Raji (cell line): Measurements from ENCODE around the gene DBNL.
"Not testable (repeated sequence)": the region's sequence is repeated elsewhere in the genome, so short reads cannot be mapped to it uniquely, and the experiment has no call there.

Experiments used
- POLR2A ChIP-seq: IDR thresholded peaks from 2 replicates; pipeline ENCODE4 v1.6.1; 2011; ENCODE audit warnings: low read depth, low read length, control low read depth; ENCODE audit not compliant: insufficient read depth

The DBNL gene

DNA sequence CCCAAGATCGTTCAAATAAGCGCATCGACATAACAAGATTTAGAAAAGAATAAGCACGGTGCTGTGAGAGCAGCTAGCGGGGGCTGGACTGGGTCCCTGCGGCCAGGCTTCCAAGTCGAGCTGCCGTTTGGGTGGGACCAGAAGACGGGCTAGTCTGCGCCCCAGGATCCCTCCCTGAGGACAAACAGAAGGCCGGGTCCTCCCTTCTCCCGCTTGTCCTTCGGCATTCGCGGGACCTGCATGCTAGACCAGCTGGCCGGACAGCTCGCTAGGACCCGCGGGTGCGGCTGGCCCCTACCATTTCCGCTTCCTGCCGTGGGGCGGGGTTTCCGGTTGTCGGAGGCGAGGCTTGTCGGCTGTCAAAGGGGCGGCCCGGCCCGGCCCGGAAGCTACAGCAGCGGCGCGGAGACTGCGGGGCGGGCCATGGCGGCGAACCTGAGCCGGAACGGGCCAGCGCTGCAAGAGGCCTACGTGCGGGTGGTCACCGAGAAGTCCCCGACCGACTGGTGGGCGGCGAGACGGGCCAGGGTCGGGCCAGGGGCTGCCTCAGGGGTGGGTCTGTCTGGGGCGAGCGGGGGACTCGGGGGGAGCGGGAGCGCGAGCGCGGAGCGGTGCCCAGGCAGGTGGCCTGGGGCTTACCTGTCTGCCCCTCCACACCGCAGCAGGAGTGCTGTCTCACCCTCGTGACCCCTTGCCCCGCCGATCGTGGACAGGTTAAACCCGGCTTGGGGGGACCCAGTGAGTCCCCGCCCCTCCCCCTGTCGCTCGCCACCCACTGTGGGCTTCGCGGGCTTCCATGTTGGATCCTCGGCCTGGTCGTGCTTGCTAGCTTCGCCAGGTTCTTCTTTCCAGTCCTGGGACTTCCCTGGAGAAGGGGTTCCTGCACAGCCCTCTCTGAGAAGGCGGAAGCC is at the start of gene DBNL:
Gene DBNL, plus strand, starts transcription at position 388 of the 911 bp plus-strand sequence. Its CDS starts 36 bp downstream, at position 424.
- TF ChIP-seq POLR2A, result peak; percentile 98

DNA sequence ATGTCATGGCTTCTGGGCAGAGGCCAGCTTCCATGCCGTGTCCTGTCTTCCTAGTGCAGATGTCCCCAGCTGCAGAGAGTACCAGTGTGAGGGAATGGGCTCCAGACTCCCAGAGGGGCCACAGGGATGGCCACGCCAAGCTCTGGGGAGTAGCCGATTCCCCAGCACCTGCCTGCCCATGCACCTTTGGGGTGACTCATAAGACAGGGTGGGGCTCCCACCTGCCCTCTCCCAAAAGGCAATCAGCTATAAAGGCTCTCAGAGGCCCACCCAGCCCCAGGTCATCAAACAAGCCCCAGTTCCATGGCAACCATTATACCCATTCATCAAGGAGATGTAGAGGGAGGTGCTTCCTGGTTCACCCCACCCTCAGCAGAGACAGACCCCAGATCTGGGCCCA is 47.0 kb upstream of the DBNL start, which contains the start of gene SPDYE1:
Gene SPDYE1, plus strand, starts transcription at position 366 of the 400 bp plus-strand sequence. CDS start 2,053 bp downstream, outside the sequence.
- not testable (repeated sequence) for TF ChIP-seq POLR2A

DNA sequence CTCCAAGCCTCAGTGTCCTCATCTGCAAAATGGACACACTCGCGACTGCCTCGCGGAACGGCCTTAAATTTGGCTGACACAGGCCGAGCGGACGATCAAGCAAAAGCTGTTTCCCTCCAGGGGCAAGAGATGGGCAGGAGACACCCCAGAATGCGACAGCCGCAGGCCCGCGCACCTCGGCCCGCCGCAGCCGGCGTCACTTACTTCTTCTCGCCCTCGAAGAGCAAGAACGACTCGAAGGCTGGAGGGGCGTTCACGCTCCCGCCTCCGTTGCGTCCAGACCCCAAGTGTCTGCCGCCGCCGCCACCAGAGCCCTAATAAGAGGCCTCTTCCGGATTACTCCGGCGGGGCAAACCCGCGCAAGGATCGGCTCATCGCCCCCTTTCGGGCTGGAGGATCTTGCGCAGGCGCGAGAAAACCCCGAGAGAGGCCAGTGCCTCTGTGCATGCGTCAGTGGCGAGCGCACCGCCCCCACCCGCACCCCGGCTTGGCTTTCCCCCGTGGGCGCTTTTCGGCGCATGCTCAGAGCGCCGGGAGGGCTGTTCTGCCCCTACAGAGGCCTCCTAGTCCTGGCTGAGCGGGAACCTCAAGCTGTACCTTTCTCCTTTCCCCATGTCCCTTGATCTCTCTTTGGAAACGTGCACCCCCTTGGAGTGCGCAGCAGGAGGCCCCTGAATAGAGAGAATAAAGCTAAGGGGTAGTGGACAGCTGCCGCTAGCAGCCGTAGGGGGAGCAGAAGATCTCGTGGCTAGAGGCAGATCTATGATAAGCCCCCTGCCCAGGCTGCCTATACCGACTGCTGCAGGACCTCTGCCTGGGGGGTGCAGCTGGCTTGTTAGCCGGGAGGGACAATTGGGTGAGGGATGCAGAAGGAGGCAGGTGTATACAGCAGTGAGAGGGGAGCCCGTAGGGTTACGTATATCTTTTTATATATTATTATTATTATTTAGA is 25.4 kb upstream of the DBNL start:
- peak; percentile 63 for TF ChIP-seq POLR2A

DNA sequence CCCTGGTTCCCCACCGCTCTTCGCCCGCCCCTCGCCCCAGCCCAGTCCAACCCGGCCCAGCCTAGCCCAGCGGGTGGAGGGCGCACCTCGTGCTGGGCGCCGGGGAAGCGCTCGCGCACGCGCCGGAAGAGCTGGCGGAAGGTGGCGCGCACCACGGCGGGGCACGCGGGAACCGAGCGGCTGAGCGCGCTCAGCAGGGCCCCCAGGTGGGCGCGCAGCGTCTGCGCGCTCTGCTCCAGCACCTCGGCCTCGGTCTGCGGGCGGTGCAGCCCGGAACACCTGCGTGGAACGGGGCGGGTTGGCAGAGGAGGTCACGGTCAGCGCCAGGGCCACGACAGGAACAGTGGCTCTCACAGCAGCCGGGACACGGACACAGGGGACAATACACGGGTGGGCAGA is 4.0 kb upstream of the DBNL start:
- TF ChIP-seq POLR2A, result peak; percentile 45; the same call in 1 of the 2 replicates

DNA sequence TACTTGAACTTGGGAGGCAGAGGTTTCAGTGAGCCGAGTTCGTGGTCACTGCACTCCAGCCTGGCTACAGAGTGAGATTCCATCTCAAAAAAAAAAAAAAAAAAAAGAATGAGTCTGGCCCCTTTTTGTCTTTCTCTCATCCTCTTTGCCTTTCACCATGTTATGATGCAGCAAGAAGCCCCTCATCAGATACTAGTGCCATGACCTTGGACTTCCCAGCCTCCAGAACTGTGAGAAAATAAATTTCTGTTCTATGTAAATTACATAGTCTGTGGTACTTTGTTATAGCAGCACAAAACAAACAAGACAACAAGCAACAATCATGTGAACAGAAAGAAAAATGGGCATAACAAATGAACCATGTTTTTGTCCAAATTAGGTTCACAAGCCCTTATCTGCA is 2.3 kb upstream of the DBNL start:
- TF ChIP-seq POLR2A, result no peak

DNA sequence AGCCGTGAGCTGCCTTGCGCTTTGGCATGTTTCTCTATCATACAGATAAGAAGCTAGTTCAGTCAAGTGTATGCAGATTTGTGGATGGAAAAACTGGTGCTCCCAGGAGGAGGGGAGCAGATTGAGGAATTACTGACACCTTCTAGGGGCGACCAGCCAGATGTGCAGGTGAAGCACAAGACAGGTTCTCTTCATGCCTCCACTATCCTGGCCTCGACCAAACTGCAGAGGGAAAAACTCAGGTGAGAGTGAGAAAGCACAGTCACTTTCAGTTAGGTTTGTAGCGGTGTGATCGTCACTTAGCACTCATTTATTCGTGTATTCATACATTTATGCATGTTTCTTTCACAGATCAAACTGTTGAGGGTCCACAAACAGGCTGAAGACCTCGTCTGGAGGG is 600 bp upstream of the DBNL start:
- no peak for TF ChIP-seq POLR2A

DNA sequence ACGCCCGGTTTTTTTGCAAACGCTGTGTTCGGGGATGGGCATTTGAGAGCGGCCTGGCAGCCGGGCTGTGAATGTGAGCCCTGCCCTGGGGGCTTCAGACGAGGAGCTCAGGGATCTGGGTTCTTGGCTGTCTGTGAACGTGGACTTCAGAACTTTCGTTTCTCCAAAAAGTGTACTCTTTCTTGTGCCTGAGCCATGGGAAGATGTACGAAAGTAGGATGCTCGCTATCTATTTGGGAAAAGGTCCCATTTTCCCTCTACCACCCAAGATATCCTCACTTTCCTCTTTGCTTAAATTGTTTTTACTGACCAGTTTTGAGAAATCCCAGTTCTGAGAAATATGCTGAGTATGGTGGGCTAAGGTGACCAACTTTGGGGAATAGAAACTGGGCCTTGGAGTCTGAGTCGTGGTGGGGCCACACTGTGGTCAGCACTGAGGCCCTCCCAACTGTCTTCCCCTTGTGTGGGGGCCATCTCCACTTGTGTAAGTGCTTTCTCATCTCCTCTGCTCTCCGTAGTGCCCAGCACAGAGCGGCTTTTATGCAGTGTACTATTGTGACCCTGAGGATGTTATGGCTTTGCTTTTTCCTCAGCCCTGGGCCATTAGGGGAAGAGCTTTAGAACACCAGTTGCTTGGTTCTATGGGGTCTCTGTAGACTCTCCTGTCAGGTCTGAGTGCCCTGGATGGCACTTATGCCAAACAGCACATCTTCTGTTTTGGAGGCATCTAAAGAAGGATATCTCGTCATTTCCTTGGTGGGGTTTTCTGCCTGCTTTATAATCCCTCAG is 918 bp downstream of the DBNL start:
- TF ChIP-seq POLR2A, result no peak; the same call in 1 of the 2 replicates

DNA sequence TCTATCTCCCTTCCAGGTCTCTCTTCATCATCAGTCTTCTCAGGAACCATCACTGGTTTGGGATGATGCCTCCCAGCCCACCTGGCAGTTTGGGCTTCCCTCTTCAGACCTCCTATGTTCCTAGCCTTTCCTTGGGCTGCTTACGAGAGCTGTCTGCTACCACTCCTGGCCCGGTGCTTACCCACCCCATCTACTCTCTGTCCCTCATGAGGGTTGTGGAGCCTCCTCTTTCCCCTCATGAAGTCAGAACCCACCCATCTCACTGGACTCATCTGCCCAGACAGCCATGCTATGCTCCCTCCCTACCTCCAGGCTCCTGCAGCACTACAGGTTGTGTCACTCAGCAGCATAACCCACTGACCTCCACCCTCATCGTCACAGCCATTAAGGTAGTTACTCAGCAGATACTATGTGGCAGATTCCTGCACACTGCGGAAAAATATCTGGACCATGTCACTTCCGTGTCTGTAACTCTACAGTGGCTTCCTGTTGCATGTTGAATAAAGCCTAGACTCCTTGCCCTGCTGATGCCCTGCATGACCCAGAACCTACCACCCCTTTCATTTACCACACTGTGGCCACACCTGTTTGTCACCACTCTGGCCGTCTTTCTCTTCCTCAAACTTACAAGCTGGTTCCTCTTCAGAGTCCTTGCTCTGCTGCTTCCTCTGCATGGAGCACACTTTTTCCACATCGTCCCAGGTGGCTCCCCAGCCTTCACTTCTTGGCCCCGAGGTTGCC is 2.0 kb downstream of the DBNL start:
- TF ChIP-seq POLR2A, result peak; percentile 54

DNA sequence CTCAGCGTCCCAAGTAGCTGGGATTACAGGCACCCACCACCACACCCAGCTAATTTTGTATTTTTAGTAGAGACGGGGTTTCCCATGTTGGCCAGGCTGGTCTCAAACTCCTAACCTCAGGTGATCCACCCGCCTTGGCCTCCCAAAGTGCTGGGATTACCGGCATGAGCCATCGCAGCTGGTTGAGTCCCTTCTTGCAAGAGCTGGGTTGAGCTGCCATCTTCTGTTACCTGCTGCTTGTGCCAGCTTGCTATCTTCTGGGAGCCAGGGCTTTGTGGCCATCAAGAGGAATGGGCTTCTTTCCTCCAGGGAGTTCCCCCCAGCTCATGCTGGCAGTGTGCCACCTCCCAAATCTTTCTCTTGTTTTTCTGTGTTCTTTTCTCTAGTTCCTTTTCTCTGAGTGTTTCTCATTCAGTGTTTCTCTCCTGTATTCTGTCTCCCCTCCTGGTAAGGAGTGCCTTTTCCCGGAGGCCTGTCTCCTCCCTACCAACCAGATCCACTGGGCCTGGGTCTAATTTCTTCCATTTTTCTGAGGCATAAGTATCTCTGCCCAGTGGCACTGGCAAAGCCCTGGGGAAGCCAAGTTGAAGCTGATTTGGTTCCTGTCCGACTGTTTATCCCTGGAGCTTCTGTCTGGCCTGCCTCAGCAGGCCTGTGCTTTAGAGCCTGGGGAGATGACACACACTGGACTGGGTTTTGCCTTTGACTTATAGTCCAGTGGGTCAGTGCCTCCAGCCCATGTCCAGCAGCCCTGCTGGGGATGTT is 3.7 kb downstream of the DBNL start:
- TF ChIP-seq POLR2A, result no peak

DNA sequence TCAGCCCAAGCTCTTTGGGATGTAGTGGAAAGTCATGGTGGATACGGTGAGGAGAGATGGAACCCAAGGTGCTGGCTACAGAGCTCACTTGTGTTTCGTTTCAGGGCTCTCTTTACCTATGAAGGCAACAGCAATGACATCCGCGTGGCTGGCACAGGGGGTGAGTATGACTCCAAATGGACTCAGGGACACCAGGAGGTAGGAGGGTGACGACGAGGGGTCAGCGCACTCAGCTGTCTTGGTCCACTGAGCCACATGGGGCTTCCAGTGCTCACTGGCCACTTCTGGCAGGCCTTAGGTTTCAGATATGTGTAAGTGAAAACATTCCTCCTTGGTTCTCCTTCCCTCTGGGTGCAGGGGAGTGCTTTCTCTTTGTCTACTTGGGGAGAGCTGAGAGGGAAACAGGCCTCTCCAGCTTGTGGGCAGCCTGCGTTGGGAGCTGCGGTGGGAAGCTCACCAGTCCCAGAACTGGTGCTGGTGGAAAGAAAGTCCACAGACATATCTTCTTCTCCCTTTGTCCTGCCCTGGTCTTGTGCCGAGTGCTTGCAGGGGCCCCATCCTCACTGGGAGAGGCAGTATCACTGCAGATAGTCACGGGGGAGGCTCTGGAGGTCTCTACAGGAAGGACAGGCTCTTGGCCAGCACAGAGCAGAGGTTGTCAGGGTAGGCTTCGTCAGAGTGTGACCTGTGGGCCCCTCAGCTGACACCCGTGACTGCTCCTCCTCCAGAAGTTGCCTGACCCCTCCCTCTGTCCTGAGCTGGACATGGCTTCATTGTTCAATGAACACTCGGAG is 5.8 kb downstream of the DBNL start:
- no peak for TF ChIP-seq POLR2A

DNA sequence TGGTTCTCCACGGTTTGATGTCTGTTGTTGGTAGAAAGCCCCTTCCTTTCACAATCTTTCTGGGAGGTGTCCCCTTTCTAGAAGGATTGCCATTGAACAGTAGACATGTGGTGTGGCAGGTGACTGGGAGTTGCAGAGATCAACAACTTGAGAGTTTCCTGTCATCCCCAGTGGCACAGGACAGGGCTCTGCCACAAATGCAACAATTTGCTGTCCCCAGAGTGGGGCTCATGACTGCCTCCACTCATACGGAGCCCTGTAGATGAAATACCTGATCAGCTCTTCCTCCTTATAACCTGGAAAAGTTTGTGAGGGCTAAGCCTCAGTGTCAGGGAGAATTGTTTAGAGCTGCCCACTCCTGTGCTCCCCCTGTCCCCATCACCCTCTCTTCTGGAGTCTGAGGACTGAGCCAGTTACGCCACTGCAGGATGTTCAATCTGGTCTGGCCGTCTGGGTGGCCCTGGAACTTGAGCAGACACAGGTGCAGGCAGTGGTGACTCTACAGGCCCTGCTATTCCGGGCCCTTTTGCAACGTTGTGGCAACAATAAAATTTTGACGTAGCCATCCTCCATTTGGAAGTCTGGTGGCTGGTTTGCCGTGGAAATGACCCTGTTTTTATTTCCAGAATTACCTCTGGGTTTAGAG is 6.5 kb downstream of the DBNL start:
- TF ChIP-seq POLR2A, result no peak

DNA sequence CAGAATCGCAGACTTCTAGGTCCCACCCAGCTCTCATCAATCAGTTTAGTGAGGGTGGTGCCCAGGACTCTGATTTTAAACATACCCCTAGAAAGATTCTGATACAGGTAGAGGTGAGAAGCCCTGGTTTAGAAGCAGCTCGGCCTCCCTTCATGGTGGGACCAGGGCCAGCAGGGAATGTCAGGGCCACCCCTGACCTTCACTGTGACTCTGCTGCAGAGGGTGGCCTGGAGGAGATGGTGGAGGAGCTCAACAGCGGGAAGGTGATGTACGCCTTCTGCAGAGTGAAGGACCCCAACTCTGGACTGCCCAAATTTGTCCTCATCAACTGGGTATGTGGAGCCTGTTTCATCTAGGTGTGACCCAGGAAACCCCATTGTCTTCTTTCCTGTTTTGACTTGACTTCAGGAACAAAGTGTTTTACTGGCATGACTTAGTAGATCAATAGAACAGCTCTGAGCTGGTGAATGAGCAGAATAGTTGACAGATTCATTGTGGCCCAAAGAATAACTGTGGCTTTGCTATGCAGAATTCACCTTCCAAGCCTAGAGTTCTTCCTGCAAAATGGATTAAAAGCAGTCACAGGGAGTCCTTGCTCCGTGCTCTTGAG is 7.2 kb downstream of the DBNL start:
- no peak for TF ChIP-seq POLR2A
